Kidney (tissue), 14 donors: Measurements from ENCODE around the gene ADAMTSL5. TPM values are rescaled to one million over a fixed set of nuclear protein-coding genes. Genes with fewer than 3 reads are reported as not detected.

Experiments used
- DNase-seq, 5 donors: peaks; one replicate each; pipeline ENCODE4 v3.0.0-alpha.2; 2013 to 2020
- FAIRE-seq: peaks from 2 replicates; lab custom pipeline; 2012; peaks lifted over from hg19 to GRCh38; lab: Jason Lieb, UNC
- H3K27ac ChIP-seq, 2 donors: one replicate each; pipeline ENCODE4 v1.7.0; 2013; ENCODE audit warnings: low read depth in 2 of 2, low read length in 2 of 2, inconsistent platforms in 1 of 2
- H3K27me3 ChIP-seq: one replicate; pipeline ENCODE4 v1.7.1; 2013; ENCODE audit warnings: low read length, inconsistent platforms; ENCODE audit not compliant: control insufficient read depth, insufficient read depth
- H3K36me3 ChIP-seq, 3 donors: one replicate each; pipeline versions ENCODE4 v1.7.0 to v1.7.1; 2013; ENCODE audit warnings: low read length in 3 of 3, control low read depth in 1 of 3, inconsistent platforms in 1 of 3; ENCODE audit not compliant: insufficient read depth in 3 of 3, control insufficient read depth in 2 of 3
- H3K4me1 ChIP-seq, 3 donors: one replicate each; pipeline versions ENCODE4 v1.7.0 to v1.7.1; 2013; ENCODE audit warnings: low read length in 3 of 3, inconsistent platforms in 1 of 3, low read depth in 1 of 3; ENCODE audit not compliant: control insufficient read depth in 2 of 3, insufficient read depth in 2 of 3
- H3K4me3 ChIP-seq, 3 donors: one replicate each; pipeline versions ENCODE4 v1.7.0 to v1.8.1; 2013; ENCODE audit warnings: low read length in 3 of 3, control low read depth in 1 of 3, inconsistent platforms in 1 of 3
- H3K9ac ChIP-seq, 3 donors: one replicate each; pipeline versions ENCODE4 v1.7.0 to v1.7.1; 2013; ENCODE audit warnings: low read length in 3 of 3, control low read depth in 1 of 3, inconsistent platforms in 1 of 3
- H3K9me3 ChIP-seq, 3 donors: one replicate each; pipeline versions ENCODE4 v1.7.0 to v1.7.1; 2013; ENCODE audit warnings: low read length in 3 of 3, control low read depth in 1 of 3, inconsistent platforms in 1 of 3; ENCODE audit not compliant: control insufficient read depth in 2 of 3, insufficient read depth in 1 of 3
- intact Hi-C: fragments of 100-400 bp; cut with DNase I; formaldehyde crosslinking; loops from one replicate; pipeline ENCODE4 v1.11.1; 2022
- polyA plus RNA-seq: library from polyadenylated mRNA; stranded (reverse); fragments of 350-450 nt; fragmentation: Illumina TruSeq; extraction: RNeasy Lipid Tissue Mini Kit (QIAGEN cat#74804); gene quantifications from one replicate; pipeline ENCODE4 v1.2.3, GENCODE V29; 2014; ENCODE audit warnings: low read depth, low replicate concordance; ENCODE audit not compliant: insufficient read depth
- total RNA-seq: library from RNA; stranded (reverse); fragmentation: NEBNext Ultra II Directional; extraction: Animal tissue kit (Norgen Biotek cat#: 25700); gene quantifications from one replicate; pipeline ENCODE4 v1.2.1, GENCODE V29; 2021
- TF ChIP-seq, protein P1 (sequence below): IDR thresholded peaks from 3 replicates; pipeline ENCODE4 v1.5.1; 2012; ENCODE audit warnings: mild to moderate bottlenecking, moderate library complexity, borderline replicate concordance; ENCODE audit not compliant: insufficient read depth; ENCODE audit errors: extremely low read depth
- donor health status: control.
- donor health status: control.
- donor health status: control.
- donor health status: control.
- donor health status: control.
- donor health status: DM: yes; HTN: yes; CAD: no.
- donor health status: Normal renal cell carcinoma (clear cell type).

Gene ADAMTSL5
- total and polyA plus RNA-seq, 2 donors from 2014 or later: 1.4 to 4.6 TPM

DNA sequence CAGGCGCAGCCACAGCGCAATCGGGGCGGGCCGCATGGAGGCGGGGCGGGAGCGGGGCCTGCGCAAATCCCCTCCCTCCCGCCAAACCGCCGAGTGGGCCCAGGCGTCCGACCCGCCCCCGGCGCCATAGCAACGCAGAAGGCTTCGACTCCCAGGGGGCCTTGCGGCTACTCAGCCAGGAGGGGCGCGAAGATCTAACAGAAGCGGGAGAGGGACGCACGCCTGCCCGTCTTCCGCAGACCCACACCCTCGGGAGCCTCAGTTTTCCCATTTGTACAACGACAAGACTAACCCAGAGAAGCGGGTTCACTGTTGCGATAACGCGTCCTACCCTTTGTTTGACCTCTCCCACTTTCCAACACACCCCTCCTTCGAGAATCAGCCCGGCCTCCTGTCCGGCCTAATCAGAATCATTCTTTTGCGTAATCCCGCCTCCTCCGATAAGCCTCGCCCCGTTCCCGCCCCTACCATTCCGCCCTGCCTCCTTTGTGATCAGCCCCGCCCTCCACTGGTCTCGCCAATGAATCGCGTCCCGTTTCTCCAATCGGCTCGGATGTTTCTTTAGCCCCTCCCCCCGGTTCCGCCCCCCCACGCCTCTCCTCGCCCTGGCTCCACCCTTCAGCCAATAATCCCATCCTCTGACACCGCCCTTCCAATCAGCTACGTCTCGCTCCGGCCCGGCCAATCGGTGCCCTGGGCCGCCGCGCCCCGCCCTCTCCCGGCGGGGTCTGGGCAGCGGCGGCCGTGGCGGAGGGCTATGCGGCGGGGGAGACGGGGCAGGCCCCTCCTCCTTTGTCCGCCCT is 22.3 kb downstream of the ADAMTSL5 start, which contains the start of gene PCSK4:
Gene PCSK4 (minus strand): TSS at position 40 of the 803 bp plus-strand sequence. CDS start 4 bp downstream, at position 36.
- peaks cover 0 to 8% (median 0%) of the 10 kb centered on the region in 3 donors for H3K4me1 ChIP-seq
- peak within 1 kb of the TSS; percentile 51 to 74 for H3K27ac ChIP-seq
- intact Hi-C loops: no loop called here
- DNase-seq (peak; percentile 99 to 100 (median 99)), FAIRE-seq (peak; percentile 46)
- H3K4me3 ChIP-seq: peak within 1 kb of the TSS; percentile 66 to 88 (median 82)
- no peaks in the 10 kb centered on the region for H3K9me3 ChIP-seq
- TF ChIP-seq, protein P1, sequence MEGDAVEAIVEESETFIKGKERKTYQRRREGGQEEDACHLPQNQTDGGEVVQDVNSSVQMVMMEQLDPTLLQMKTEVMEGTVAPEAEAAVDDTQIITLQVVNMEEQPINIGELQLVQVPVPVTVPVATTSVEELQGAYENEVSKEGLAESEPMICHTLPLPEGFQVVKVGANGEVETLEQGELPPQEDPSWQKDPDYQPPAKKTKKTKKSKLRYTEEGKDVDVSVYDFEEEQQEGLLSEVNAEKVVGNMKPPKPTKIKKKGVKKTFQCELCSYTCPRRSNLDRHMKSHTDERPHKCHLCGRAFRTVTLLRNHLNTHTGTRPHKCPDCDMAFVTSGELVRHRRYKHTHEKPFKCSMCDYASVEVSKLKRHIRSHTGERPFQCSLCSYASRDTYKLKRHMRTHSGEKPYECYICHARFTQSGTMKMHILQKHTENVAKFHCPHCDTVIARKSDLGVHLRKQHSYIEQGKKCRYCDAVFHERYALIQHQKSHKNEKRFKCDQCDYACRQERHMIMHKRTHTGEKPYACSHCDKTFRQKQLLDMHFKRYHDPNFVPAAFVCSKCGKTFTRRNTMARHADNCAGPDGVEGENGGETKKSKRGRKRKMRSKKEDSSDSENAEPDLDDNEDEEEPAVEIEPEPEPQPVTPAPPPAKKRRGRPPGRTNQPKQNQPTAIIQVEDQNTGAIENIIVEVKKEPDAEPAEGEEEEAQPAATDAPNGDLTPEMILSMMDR: no peak
- no peaks in the 10 kb centered on the region for H3K27me3 ChIP-seq
- peak within 1 kb of the TSS; percentile 41 to 81 (median 67) for H3K9ac ChIP-seq
- no peaks in the 10 kb centered on the region for H3K36me3 ChIP-seq

DNA sequence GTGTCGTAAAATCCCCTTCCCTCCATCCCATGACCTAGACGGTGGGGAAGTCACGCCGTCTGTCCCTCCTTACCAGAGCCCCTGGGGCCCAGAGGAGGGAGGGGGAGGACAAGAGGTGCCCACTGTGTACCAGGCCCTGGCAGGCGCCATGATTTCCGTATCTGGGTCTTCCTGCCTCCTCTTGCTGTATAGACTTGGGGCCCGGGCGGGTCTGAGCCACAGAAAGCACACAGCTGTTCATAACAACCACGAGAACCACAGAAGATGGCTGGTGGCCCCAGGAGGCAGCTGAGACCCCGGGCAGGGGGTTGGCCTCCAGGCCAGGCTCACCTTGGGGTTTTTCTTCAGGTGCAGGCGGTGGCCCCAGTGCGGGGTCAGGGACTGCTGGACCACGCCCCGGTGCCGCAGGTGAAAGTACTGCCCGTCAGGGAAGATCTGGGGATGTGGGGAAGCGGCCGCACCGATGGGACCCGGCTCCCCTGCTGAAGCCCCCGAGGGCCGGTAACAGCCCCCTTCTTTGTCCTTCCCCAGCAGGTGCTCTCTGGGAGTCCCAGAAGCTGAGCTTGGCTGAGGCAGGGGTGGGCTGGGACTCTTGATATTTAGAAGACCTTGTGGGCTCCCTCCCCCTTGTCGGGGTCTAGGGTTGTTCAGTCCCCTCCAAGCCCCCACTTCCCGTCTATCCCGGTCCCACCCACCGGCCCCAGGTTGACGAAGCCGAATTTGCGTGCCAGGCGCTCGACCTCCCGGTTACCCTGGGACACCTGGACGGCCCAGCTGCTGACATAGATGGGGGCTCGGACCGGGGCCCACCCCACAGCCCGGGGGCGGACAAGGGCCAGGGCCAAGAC is 23.1 kb downstream of the ADAMTSL5 start:
- Histone ChIP-seq H3K36me3 (no peaks in the 10 kb centered on the region), H3K4me3 (peak overlapping the region in 1 of 3 donors; percentile 82), H3K27ac (peak overlapping the region in 1 of 2 donors; percentile 74), H3K9ac (peak overlapping the region in 2 of 3 donors; percentile 41 to 67), H3K27me3 (no peaks in the 10 kb centered on the region), H3K9me3 (no peaks in the 10 kb centered on the region), H3K4me1 (peaks cover 0 to 8% (median 0%) of the 10 kb centered on the region in 3 donors)
- DNase-seq (peak in 1 of 5 donors; percentile 86), FAIRE-seq (no peak)
- TF ChIP-seq, protein P1: no peak
- intact Hi-C loops: no loop called here

DNA sequence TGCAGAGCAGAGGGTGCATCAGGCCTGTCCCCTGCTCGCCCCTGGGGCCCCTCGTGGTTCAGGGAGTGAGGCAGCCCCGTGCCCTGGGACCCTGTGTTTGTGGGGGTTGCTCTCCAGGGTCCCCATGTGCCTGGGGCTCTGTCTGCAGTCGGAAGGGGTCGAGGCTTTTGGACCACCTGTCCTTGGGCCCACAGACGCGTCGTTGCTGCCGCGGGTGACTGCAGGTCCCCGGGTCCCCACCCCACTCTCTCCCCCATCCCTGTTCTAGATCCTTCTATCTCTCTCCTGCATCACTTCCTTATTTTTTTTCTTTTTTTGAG is 24.6 kb downstream of the ADAMTSL5 start:
- no peak overlapping the region for H3K9ac ChIP-seq
- intact Hi-C loops: no loop called here
- DNase-seq (no peak), FAIRE-seq (no peak)
- TF ChIP-seq, protein P1: no peak
- H3K27ac ChIP-seq: no peak overlapping the region
- no peak overlapping the region for H3K4me3 ChIP-seq
- no peaks in the 10 kb centered on the region for H3K27me3 ChIP-seq
- no peaks in the 10 kb centered on the region for H3K9me3 ChIP-seq
- peaks cover 0 to 8% (median 0%) of the 10 kb centered on the region in 3 donors for H3K4me1 ChIP-seq
- H3K36me3 ChIP-seq: no peaks in the 10 kb centered on the region
